Spleen (tissue), 11 donors: ENCODE measurements around the gene ENC1. TPM values are rescaled to one million over a fixed set of nuclear protein-coding genes. Genes with fewer than 3 reads are reported as not detected.

Experiments used
- DNase-seq: peaks from one replicate; pipeline ENCODE4 v3.0.0-alpha.2; 2020
- H3K27ac ChIP-seq, 8 donors: fragments of 200-600 bp; sonication (generic) in 7 of 8; 1 replicate in 4 of 8; 2 replicates in 4 of 8; pipeline versions ENCODE4 v1.5.0 to v1.8.0; 2016 to 2021; ENCODE audit warnings: inconsistent platforms in 4 of 8, mild to moderate bottlenecking in 4 of 8, moderate library complexity in 1 of 8
- H3K27me3 ChIP-seq, 7 donors: fragments of 200-600 bp; sonication (generic) in 6 of 7; replicated peaks in 1 of 7; 1 replicate in 4 of 7; 2 replicates in 3 of 7; pipeline versions ENCODE4 v1.5.0 to v1.8.0; 2016 to 2021; ENCODE audit warnings: inconsistent platforms in 3 of 7, mild to moderate bottlenecking in 1 of 7
- H3K36me3 ChIP-seq, 6 donors: fragments of 200-600 bp; sonication (generic) in 5 of 6; 1 replicate in 4 of 6; 2 replicates in 2 of 6; pipeline versions ENCODE4 v1.5.0 to v1.8.0; 2016 to 2021; ENCODE audit warnings: inconsistent platforms in 2 of 6
- H3K4me1 ChIP-seq, 6 donors: fragments of 200-600 bp; sonication (generic) in 5 of 6; 1 replicate in 3 of 6; 2 replicates in 3 of 6; pipeline versions ENCODE4 v1.5.0 to v1.8.0; 2016 to 2021; ENCODE audit warnings: inconsistent platforms in 3 of 6
- H3K4me3 ChIP-seq, 8 donors: fragments of 200-600 bp; sonication (generic) in 7 of 8; 1 replicate in 4 of 8; 2 replicates in 4 of 8; pipeline versions ENCODE4 v1.5.0 to v1.8.0; 2016 to 2021; ENCODE audit warnings: inconsistent platforms in 4 of 8, mild to moderate bottlenecking in 4 of 8, moderate library complexity in 2 of 8
- H3K9me3 ChIP-seq, 8 donors: fragments of 200-600 bp; sonication (generic) in 7 of 8; 1 replicate in 4 of 8; 2 replicates in 4 of 8; pipeline versions ENCODE4 v1.5.0 to v1.8.0; 2016 to 2021; ENCODE audit warnings: inconsistent platforms in 4 of 8
- CTCF ChIP-seq, 11 experiments: fragments of 200-600 bp in 7 of 11; fragments of 450-650 bp in 4 of 11; sonication (generic) in 4 of 11; IDR thresholded peaks in 8 of 11; conservative IDR thresholded peaks in 3 of 11; 1 replicate in 7 of 11; 2 replicates in 4 of 11; pipeline versions ENCODE4 v1.4.0 to v1.8.0; 2016 to 2021; ENCODE audit warnings: antibody characterized with exemption in 11 of 11, inconsistent platforms in 4 of 11, mild to moderate bottlenecking in 1 of 11
- POLR2A ChIP-seq, 3 donors: fragments of 450-650 bp; IDR thresholded peaks; one replicate each; pipeline ENCODE4 v1.5.1; 2017; ENCODE audit warnings: antibody characterized with exemption in 3 of 3, mild to moderate bottlenecking in 1 of 3
- POLR2AphosphoS5 ChIP-seq, 3 donors: sonication (generic); formaldehyde crosslinking; IDR thresholded peaks; one replicate each; pipeline ENCODE4 v1.5.1; 2017; ENCODE audit warnings: antibody characterized with exemption in 3 of 3
- WGBS, 5 donors: extraction: QIAGEN DNeasy Blood & Tissue Kit in 3 of 5; methylation state at CpG; one replicate each; pipeline versions ENCODE4 v1.1.5 to v1.1.7; 2013 to 2018; 5-methylcytosine and 5-hydroxymethylcytosine counted together
- intact Hi-C: fragments of 100-400 bp; cut with DNase I; formaldehyde crosslinking; loops from one replicate; pipeline ENCODE4 v1.15.0; 2023; ENCODE audit warnings: low total_unique reads
- polyA plus RNA-seq, 3 donors: library from polyadenylated mRNA; stranded (reverse); fragments of 200-250 nt; gene quantifications; one replicate each; pipeline ENCODE4 v1.2.1, GENCODE V29; 2013
- total RNA-seq, 7 donors: library from RNA; depleted of rRNA in 3 of 7; stranded (reverse); fragments of >200 nt in 3 of 7; fragmentation: NEBNext Ultra II Directional in 4 of 7; extraction: Animal tissue kit (Norgen Biotek cat#: 25700) in 4 of 7; gene quantifications; one replicate each; pipeline versions ENCODE4 v1.1.0 to v1.2.1, GENCODE V29; 2016 to 2021
- donor health status: healthy with polysubstance abuse.
- donor health status: DM: no; HTN: no; CAD: no; lungs with moderate emphysema.
- donor health status: DM: no; HTN: no; CAD: no.
- donor health status: Bipolar disorder and iron deficiency.
- donor health status: healthy.
- donor health status: DM: no; HTN: no; CAD: no.
- donor health status: DM: yes; HTN: yes; CAD: no.

Gene ENC1
- total and polyA plus RNA-seq, 10 donors = 3.8 to 19.5 (median 11.2) TPM

- TF ChIP-seq POLR2A (IDR thresholded peaks at IDR 0.05) (no peak), CTCF (IDR thresholded peaks at IDR 0.05 in 8 of 11, conservative IDR thresholded peaks at IDR 0.05 in 3 of 11) (no peak), POLR2AphosphoS5 (IDR thresholded peaks at IDR 0.05) (no peak)
These were observed 57.7 kb downstream of the ENC1 start for GRCh38 chr5:74582853-74583252.

GRCh38 chr5:74581988-74582365 is 58.6 kb downstream of the ENC1 start:
- 91 to 96% (median 92%) methylated on average over 4 of the region's 4 CpGs for WGBS, 5 donors
- Histone ChIP-seq H3K27ac (no peak overlapping the region), H3K27me3 (no peaks in the 10 kb centered on the region), H3K4me3 (no peak overlapping the region), H3K4me1 (peaks cover 0 to 24% (median 6%) of the 10 kb centered on the region in 6 donors), H3K36me3 (no peaks in the 10 kb centered on the region), H3K9me3 (no peaks in the 10 kb centered on the region)
- no peak for DNase-seq
- intact Hi-C loops = no loop called here
- TF ChIP-seq CTCF (IDR thresholded peaks at IDR 0.05 in 8 of 11, conservative IDR thresholded peaks at IDR 0.05 in 3 of 11) (no peak), POLR2A (IDR thresholded peaks at IDR 0.05) (no peak), POLR2AphosphoS5 (IDR thresholded peaks at IDR 0.05) (no peak)

More at GRCh38 chr5:74582853-74583252, 57.7 kb downstream of the ENC1 start:
- intact Hi-C loops = no loop called here
- 88 to 99% (median 95%) methylated on average over 4 of the region's 4 CpGs for WGBS, 5 donors
- no peak overlapping the region for H3K4me3 ChIP-seq
- no peaks in the 10 kb centered on the region for H3K36me3 ChIP-seq
- H3K27me3 ChIP-seq = no peaks in the 10 kb centered on the region
- peaks cover 0 to 26% (median 7%) of the 10 kb centered on the region in 6 donors for H3K4me1 ChIP-seq
- no peak for DNase-seq
- H3K9me3 ChIP-seq = no peaks in the 10 kb centered on the region
- no peak overlapping the region for H3K27ac ChIP-seq

GRCh38 chr5:74580729-74581109 is 59.8 kb downstream of the ENC1 start:
- Histone ChIP-seq H3K27ac (no peak overlapping the region), H3K4me1 (peaks cover 0 to 33% (median 17%) of the 10 kb centered on the region in 6 donors), H3K36me3 (no peaks in the 10 kb centered on the region), H3K9me3 (no peaks in the 10 kb centered on the region), H3K27me3 (no peaks in the 10 kb centered on the region), H3K4me3 (no peak overlapping the region)
- no peak for DNase-seq
- TF ChIP-seq CTCF (IDR thresholded peaks at IDR 0.05 in 8 of 11, conservative IDR thresholded peaks at IDR 0.05 in 3 of 11) (no peak), POLR2A (IDR thresholded peaks at IDR 0.05) (no peak), POLR2AphosphoS5 (IDR thresholded peaks at IDR 0.05) (no peak)
- intact Hi-C loops = no loop called here
- 87 to 97% (median 91%) methylated on average over 3 of the region's 3 CpGs for WGBS, 5 donors

- Histone ChIP-seq H3K27ac (no peak overlapping the region), H3K4me3 (no peak overlapping the region), H3K4me1 (peaks cover 0 to 36% (median 17%) of the 10 kb centered on the region in 6 donors), H3K27me3 (no peaks in the 10 kb centered on the region), H3K36me3 (no peaks in the 10 kb centered on the region), H3K9me3 (no peaks in the 10 kb centered on the region)
- WGBS, 5 donors = 56 to 70% (median 63%) methylated on average over 9 of the region's 9 CpGs
- intact Hi-C loops = loop anchor here (10.0 kb wide), 1 partner anchor 56 kb away; no protein-coding TSS in a partner anchor
- DNase-seq = no peak
- TF ChIP-seq CTCF (IDR thresholded peaks at IDR 0.05 in 8 of 11, conservative IDR thresholded peaks at IDR 0.05 in 3 of 11) (no peak), POLR2A (IDR thresholded peaks at IDR 0.05) (no peak), POLR2AphosphoS5 (IDR thresholded peaks at IDR 0.05) (no peak)
These were observed 61.3 kb downstream of the ENC1 start for GRCh38 chr5:74579215-74579614.
